Measurements from ENCODE around the gene RASAL2.
"Not testable (repeated sequence)": the region's sequence is repeated elsewhere in the genome, so short reads cannot be mapped to it uniquely, and the experiment has no call there.

RASAL2 gene

GRCh38 chr1:178283409-178283808, 189.5 kb downstream of the RASAL2 start:
- no peak for DNase-seq (ENCODE audit: low read depth)

GRCh38 chr1:178284058-178284457, 190.2 kb downstream of the RASAL2 start:
- no peak for DNase-seq (ENCODE audit: low read depth)

DNA sequence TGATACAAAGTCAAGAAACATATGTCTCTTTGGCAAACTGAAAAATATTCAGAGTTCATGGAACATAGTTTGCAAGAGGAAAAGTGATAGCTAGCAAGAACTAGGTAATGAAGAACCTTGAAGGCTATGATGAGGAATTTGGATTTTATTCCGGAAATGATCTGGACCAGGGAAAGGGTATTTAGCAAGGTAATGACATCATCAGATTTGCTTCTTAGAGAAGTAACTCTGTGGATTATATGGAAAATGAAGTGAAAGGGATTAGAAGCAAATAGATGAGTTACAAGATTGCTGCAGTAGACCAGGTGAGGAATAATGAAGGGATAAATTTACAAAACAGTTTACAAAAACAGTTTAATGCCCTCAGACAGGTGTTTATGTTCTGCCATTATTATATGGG, 197.3 kb downstream of the RASAL2 start:
- DNase-seq (ENCODE audit: low read depth): no peak

DNA sequence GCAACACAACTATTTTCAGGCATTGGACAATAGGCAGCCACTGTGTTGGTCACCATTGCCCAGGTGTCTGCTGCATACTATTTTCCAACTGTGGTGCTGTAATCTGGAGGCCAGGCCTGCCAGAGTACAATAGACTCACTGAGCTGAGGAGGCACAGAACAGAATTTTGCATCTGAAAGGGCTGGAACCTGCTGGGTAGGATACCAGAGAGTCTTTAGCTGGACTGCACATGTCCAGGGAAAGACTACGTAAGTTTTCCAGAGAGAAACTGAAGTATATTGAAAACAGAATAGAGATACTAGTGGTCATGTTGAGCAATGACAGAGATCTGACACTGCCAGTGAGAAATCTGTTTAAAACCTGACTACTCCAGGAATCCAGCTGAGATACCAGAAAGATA, 200.8 kb downstream of the RASAL2 start:
- DNase-seq (ENCODE audit: low read depth): no peak

DNA sequence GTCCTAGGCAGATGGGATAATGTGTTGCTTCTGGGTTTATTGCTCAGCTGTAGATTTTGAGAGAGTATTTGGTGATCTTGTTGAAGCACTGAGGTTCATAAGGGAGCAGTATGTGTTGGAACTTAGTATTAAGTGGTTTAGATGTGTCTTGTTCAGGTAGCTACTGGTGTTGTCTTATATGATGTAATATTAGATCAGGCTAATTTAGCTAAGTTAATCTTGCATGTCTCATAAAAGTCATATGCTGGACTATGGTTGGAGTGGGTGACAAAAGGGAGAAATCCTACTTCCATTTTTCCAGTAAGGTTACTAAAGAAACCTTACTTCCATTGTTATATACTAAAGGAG, 206.4 kb downstream of the RASAL2 start:
- no peak for DNase-seq (ENCODE audit: low read depth)

- DNase-seq (ENCODE audit: low read depth): no peak
Observed at GRCh38 chr1:178301141-178301540, 207.2 kb downstream of the RASAL2 start.

DNA sequence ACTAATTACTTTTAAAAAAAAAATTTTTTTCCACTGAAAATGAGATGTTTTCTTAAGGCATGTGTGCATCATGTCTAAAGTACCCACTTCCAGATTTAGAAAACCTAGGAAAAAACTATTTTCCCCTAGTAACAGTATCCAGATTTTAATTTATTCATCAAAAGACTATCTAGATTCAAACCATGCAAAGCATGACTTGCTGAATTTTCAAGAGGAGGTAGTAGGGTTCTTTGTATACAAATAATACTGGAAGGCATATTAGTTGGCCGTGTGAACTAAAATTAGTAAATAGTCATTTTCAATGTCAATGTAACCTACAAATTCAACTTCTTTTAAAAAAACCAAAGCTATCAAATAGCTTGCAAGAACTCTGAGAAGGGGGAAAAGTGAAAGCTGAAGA, 213.4 kb downstream of the RASAL2 start:
- DNase-seq (ENCODE audit: low read depth): no peak

DNA sequence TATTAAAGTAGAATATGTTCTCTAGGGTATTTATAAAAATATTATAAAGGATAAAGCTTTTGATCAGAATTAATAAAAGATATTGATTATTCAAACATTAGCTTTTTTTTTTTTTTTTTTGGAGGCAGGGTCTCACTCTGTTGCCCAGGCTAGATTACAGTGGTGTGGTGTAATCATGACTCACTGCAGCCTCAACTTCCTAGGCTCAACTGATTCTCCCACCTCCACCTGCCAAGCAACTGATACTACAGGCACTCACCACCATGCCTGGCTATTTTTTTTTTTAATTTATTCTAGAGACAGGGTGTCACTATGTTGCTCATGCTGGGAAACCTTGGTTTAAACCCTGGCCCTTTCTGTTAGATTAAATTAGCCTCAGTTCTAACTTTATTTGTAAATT, 214.5 kb downstream of the RASAL2 start:
- DNase-seq (ENCODE audit: low read depth): no peak

- DNase-seq (ENCODE audit: low read depth): peak; percentile 64
Observed at GRCh38 chr1:178310685-178311105, 216.8 kb downstream of the RASAL2 start.

DNA sequence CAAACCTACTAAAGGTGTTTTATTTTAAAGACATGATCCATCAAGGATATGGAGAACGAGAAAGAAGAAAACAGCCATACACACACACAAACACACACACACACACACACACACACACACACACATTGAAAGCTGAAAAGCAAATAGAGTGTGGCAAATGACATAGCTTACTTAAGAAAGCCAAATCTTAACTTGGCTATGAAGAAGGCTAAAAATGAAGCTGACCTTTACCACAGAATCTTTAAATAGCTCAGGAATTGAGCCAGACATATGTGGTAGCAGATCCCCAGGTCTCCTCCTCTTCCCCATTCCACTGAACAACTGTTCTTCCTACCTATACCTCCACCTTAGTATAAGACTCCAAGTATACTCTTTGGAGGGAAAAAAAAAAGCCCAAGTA, 217.3 kb downstream of the RASAL2 start:
- no peak for DNase-seq (ENCODE audit: low read depth)

DNA sequence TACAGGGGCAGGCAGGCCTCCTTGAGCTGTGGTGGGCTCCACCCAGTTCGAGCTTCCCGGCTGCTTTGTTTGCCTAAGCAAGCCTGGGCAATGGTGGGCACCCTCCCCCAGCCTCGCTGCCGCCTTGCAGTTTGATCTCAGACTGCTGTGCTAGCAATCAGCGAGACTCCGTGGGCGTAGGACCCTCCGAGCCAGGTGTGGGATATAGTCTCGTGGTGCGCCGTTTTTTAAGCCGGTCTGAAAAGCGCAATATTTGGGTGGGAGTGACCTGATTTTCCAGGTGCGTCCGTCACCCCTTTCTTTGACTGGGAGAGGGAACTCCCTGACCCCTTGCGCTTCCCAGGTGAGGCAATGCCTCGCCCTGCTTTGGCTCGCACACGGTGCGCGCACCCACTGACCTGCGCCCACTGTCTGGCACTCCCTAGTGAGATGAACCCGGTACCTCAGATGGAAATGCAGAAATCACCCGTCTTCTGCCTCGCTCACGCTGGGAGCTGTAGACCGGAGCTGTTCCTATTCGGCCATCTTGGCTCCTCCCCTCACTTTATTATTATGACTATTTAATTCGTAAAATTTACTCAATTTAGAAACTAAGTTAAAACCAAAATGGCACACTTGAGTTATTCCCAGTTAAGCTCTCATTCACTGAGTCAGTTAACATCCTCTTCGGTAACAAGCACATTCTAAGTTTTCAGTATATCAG, 226.5 kb downstream of the RASAL2 start:
- not testable (repeated sequence) for DNase-seq (ENCODE audit: low read depth)

- no peak for DNase-seq (ENCODE audit: low read depth)
Observed at GRCh38 chr1:178323067-178323466, 229.2 kb downstream of the RASAL2 start.

- DNase-seq (ENCODE audit: low read depth): no peak
Observed at GRCh38 chr1:178324003-178324402, 230.1 kb downstream of the RASAL2 start.

GRCh38 chr1:178328728-178329127, 234.8 kb downstream of the RASAL2 start:
- no peak for DNase-seq (ENCODE audit: low read depth)

GRCh38 chr1:178330153-178330552, 236.2 kb downstream of the RASAL2 start:
- no peak for DNase-seq (ENCODE audit: low read depth)

DNA sequence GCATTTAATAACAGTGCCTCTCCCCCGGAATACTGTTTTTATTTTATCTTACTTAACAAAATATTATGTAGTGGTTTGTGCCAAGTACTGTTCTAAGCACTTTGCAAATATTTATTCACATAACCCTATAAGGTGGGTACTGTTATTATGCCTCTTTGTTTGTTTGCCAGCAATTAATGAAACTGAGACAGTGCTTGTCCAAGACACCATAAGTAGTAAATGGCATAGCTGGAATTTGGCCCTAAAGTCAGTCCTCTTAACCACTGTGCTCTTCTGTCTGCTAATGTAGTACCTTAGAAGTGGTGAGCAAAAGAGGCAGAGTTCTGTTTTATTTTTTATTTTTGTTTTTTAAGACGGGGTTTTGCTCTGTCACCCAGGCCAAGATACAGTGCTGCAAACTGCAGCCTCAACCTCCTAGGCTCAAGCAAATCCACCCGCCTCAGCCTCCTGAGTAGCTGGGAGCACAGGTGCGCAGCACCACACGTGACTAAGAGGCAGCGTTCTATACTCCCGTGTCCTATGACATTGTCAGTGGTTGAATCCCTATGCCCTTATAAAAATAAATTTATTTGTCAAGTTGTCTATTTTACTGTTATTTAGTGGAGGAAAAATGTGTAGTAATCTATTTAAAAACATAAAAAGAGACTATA, 237.1 kb downstream of the RASAL2 start:
- no peak for DNase-seq (ENCODE audit: low read depth)

- DNase-seq (ENCODE audit: low read depth): no peak
Observed at GRCh38 chr1:178335426-178335825, 241.5 kb downstream of the RASAL2 start.

DNA sequence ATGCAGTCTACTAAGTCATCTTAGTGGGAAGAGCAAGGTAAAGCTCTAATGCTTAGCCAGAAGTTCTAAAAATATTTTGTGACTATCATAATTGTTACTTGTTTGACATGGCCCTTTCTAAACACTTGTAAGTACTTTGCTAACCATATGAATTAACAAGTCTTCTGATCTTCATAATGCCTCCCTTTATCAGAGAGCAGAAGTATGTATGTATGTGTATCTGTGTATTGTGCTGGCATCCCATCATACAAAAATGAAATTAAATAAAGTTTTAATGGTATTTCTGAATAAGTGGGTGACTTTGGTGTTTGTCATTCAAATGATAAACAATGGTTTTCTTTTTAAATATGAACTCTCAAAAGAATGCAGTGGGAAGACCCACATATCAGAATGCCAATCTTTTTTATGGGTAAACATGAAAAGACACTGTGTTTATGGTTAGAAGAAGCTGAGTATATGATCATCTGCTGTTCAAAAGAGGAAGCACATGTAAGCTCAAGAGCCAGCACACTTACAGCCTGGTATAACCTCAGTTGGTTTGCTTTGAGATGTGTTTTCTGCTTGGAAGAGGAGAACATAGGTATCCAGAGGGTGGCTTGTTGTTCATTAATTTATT, 243.3 kb downstream of the RASAL2 start:
- no peak for DNase-seq (ENCODE audit: low read depth)

DNA sequence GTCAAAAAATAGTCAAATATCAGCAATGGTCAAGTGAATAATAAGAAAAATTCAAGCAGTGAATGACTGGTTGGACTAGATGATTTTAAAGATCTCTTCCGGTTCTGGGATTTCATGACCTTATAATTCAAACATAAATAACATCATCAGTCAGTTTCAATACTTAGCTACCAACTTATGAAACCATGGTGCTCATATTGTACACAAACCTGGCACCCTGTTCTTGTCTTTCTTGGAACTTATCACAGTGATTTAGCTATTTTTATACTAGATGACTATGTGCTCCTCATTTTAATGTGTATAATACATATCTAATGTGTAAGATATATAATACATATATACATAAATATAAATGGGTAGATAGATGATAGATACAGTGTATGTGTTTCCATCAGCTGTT, 245.9 kb downstream of the RASAL2 start:
- DNase-seq (ENCODE audit: low read depth): no peak

GRCh38 chr1:178341261-178341956, 247.5 kb downstream of the RASAL2 start:
- DNase-seq (ENCODE audit: low read depth): peak; percentile 79

DNA sequence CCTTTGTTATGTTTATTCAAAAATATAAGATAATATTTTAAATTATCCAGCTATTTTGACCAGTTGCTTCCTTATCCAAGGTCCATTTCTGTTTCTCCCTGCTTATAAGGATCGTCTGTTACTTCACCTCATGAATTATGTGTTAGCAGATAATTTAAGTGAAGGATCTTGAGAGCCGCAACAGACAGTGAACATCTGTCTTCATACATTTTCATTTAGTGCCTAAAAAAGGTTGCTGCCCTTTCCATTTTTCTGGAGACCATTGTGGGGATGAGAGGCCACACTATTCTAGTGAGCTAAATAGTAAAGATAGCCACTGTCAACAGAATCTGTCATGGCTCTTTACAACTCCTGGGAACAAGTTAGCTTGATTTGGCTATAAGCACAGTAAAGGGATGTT, 248.8 kb downstream of the RASAL2 start:
- DNase-seq (ENCODE audit: low read depth): no peak

GRCh38 chr1:178344513-178345091, 250.7 kb downstream of the RASAL2 start:
- peak; percentile 85 for DNase-seq (ENCODE audit: low read depth)

DNA sequence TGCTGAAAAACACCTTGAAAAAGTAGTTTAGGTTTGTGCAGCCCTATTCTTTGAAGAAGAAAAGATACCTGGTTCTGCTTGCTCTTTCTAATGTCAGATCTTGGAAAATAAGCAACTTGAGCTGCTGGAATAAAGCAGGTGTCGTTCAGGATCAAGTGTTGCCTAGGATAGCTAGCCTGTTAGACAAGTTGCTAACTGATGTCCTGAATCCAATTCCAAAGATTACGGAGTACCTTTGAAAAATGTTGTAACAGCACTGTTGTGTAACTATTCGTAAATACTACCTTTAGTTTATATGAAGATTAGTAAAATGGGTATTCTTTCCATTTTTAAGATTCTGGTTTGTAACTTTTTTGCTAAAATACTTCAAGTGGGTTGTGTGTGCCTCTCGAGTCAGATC, 251.3 kb downstream of the RASAL2 start:
- no peak for DNase-seq (ENCODE audit: low read depth)

Measured in GM04504 (cell line).